ENCODE results near the gene COL3A1. TPM values are rescaled to one million over a fixed set of nuclear protein-coding genes. Genes with fewer than 3 reads are reported as not detected.

Gene COL3A1
- total and polyA plus RNA-seq, 3 experiments from 2014 or later: 0.07 to 0.09 TPM; not detected in 1

DNA sequence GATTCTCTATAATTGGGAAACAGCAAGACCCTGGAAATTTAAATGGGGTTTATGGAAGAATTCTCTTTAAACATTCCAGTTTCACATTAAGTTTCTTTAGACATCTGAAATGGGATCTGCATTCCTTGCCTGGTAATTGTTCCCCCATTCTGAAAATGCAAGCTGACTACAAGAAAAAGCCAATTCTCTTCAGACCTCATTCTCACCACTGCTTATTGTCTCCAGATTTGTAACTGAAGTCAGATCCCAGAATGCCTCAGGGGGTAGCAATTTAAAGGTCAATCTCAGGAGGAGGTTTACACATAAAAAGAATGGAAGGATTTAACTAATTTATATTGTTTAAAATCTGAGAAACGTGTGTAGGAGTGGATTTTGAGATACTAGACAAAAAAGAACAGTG is 41.2 kb downstream of the COL3A1 start:
- no peaks in the 10 kb centered on the region for H3K9me3 ChIP-seq (ENCODE audit: low read length)
- Mint-ChIP-seq H3K9me3 (no peaks in the 10 kb centered on the region), H3K36me3 (no peaks in the 10 kb centered on the region), H3K27me3 (no peaks in the 10 kb centered on the region), H3K4me1 (no peaks in the 10 kb centered on the region), H3K4me3 (no peak overlapping the region), H3K27ac (no peak overlapping the region)
- H3K27ac ChIP-seq (ENCODE audit: low read depth, low read length): no peak overlapping the region
- no peaks in the 10 kb centered on the region for H3K27me3 ChIP-seq (ENCODE audit: insufficient read depth, low read length, poor library complexity, severe bottlenecking)
- no peak for DNase-seq
- no peaks in the 10 kb centered on the region for H3K4me1 ChIP-seq (ENCODE audit: insufficient read depth, low read length)
- ChIA-PET CTCF (no interaction called here), POLR2A (no interaction called here)
- no peaks in the 10 kb centered on the region for H3K36me3 ChIP-seq (ENCODE audit: insufficient read depth, low read length)
- no peak overlapping the region for H3K4me3 ChIP-seq (ENCODE audit: low read length)

GRCh38 chr2:189016311-189016861 is 42.2 kb downstream of the COL3A1 start:
- Histone ChIP-seq H3K9me3 (ENCODE audit: low read length) (no peaks in the 10 kb centered on the region), H3K36me3 (ENCODE audit: insufficient read depth, low read length) (no peaks in the 10 kb centered on the region), H3K4me3 (ENCODE audit: low read length) (no peak overlapping the region), H3K4me1 (ENCODE audit: insufficient read depth, low read length) (no peaks in the 10 kb centered on the region), H3K27me3 (ENCODE audit: insufficient read depth, low read length, poor library complexity, severe bottlenecking) (no peaks in the 10 kb centered on the region), H3K27ac (ENCODE audit: low read depth, low read length) (no peak overlapping the region)
- Mint-ChIP-seq H3K9me3 (no peaks in the 10 kb centered on the region), H3K4me1 (no peaks in the 10 kb centered on the region), H3K27ac (no peak overlapping the region), H3K36me3 (no peaks in the 10 kb centered on the region), H3K27me3 (no peaks in the 10 kb centered on the region), H3K4me3 (no peak overlapping the region)
- ChIA-PET CTCF (no interaction called here), POLR2A (no interaction called here)
- no peak for DNase-seq

GRCh38 chr2:189018631-189019030 is 44.5 kb downstream of the COL3A1 start:
- no peaks in the 10 kb centered on the region for H3K27me3 ChIP-seq (ENCODE audit: insufficient read depth, low read length, poor library complexity, severe bottlenecking)
- H3K36me3 ChIP-seq (ENCODE audit: insufficient read depth, low read length): no peaks in the 10 kb centered on the region
- ChIA-PET POLR2A (no interaction called here), CTCF (no interaction called here)
- no peak overlapping the region for H3K27ac Mint-ChIP-seq
- H3K4me1 Mint-ChIP-seq: no peaks in the 10 kb centered on the region
- H3K27me3 Mint-ChIP-seq: no peaks in the 10 kb centered on the region
- H3K4me3 ChIP-seq (ENCODE audit: low read length): no peak overlapping the region
- DNase-seq: no peak
- no peaks in the 10 kb centered on the region for H3K9me3 ChIP-seq (ENCODE audit: low read length)
- no peaks in the 10 kb centered on the region for H3K9me3 Mint-ChIP-seq
- no peaks in the 10 kb centered on the region for H3K36me3 Mint-ChIP-seq
- H3K4me1 ChIP-seq (ENCODE audit: insufficient read depth, low read length): no peaks in the 10 kb centered on the region
- H3K4me3 Mint-ChIP-seq: no peak overlapping the region
- H3K27ac ChIP-seq (ENCODE audit: low read depth, low read length): no peak overlapping the region

DNA sequence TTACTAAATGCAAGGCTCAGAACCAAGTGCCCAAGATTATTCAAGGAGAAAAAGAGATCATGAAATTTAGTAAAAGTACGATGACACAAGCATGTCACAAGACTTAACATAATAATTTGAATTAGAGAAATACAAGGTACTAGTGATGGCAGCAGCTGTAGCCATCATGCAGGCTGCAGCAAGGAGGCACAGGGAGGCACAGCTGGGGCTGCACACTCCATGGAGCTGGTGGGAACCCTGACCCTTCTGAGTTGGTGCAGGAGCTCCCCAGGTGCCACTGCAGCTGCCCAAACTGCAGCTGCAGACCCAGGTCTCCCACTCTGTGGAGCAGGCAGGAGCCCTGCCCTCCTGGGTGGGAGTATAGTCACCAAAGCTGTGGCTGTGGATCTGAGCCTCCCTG is 46.0 kb downstream of the COL3A1 start:
- Histone ChIP-seq H3K4me1 (ENCODE audit: insufficient read depth, low read length) (no peaks in the 10 kb centered on the region), H3K36me3 (ENCODE audit: insufficient read depth, low read length) (no peaks in the 10 kb centered on the region), H3K9me3 (ENCODE audit: low read length) (no peaks in the 10 kb centered on the region), H3K27me3 (ENCODE audit: insufficient read depth, low read length, poor library complexity, severe bottlenecking) (no peaks in the 10 kb centered on the region), H3K27ac (ENCODE audit: low read depth, low read length) (no peak overlapping the region), H3K4me3 (ENCODE audit: low read length) (no peak overlapping the region)
- Mint-ChIP-seq H3K4me3 (no peak overlapping the region), H3K27ac (no peak overlapping the region), H3K36me3 (no peaks in the 10 kb centered on the region), H3K27me3 (no peaks in the 10 kb centered on the region), H3K9me3 (no peaks in the 10 kb centered on the region), H3K4me1 (no peaks in the 10 kb centered on the region)
- DNase-seq: no peak
- ChIA-PET CTCF (no interaction called here), POLR2A (no interaction called here)

DNA sequence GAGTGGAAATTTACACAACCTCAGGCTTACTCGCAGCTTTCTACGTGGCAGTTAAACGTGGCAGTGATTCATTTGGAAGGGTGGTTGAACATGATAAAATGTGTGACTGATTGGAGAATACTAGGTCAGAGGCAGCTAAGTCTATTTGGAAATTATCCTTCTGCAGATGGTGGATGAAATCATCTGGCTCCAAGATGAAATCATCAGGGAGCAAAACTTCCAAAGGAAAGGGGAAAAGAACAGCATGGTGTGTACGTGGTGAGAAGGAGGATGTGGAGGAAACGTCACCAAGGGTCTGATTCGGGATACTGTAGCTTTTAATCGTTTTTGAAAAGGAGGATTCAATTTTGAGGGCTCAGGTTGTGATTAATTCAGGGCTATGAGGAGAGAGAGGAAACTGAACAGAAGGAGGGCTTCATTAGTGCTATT is 47.9 kb downstream of the COL3A1 start:
- Histone ChIP-seq H3K9me3 (ENCODE audit: low read length) (no peaks in the 10 kb centered on the region), H3K27ac (ENCODE audit: low read depth, low read length) (no peak overlapping the region), H3K4me1 (ENCODE audit: insufficient read depth, low read length) (no peaks in the 10 kb centered on the region), H3K4me3 (ENCODE audit: low read length) (no peak overlapping the region), H3K27me3 (ENCODE audit: insufficient read depth, low read length, poor library complexity, severe bottlenecking) (no peaks in the 10 kb centered on the region), H3K36me3 (ENCODE audit: insufficient read depth, low read length) (no peaks in the 10 kb centered on the region)
- Mint-ChIP-seq H3K4me3 (no peak overlapping the region), H3K27ac (no peak overlapping the region), H3K9me3 (no peaks in the 10 kb centered on the region), H3K36me3 (no peaks in the 10 kb centered on the region), H3K27me3 (peaks cover 0 to 3% of the 10 kb centered on the region in 2 donors), H3K4me1 (no peaks in the 10 kb centered on the region)
- POLR2A ChIA-PET: no interaction called here
- no peak for DNase-seq
- CTCF ChIA-PET: no interaction called here

DNA sequence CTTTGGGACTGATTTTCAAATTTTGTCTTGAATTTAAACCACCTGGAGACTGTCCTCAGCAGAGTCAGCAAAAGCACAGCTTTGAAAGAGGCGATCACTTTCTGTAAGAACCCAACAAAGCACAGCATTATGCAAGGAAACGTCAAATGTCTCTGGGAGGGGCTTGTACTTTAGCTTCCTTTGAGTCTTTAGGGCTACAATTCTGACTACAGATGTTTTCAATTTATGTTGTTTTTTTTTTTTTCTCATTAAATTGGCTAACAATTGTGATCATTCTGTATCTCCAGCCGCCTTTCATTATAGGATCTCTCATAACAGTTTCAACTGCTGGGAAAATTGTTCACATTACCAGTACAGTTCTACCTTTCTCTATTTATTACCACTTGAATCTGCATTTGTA is 48.3 kb downstream of the COL3A1 start:
- H3K4me1 ChIP-seq (ENCODE audit: insufficient read depth, low read length): no peaks in the 10 kb centered on the region
- DNase-seq: no peak
- no peak overlapping the region for H3K27ac ChIP-seq (ENCODE audit: low read depth, low read length)
- H3K36me3 ChIP-seq (ENCODE audit: insufficient read depth, low read length): no peaks in the 10 kb centered on the region
- no peak overlapping the region for H3K27ac Mint-ChIP-seq
- no peaks in the 10 kb centered on the region for H3K9me3 Mint-ChIP-seq
- no peaks in the 10 kb centered on the region for H3K27me3 ChIP-seq (ENCODE audit: insufficient read depth, low read length, poor library complexity, severe bottlenecking)
- H3K4me3 Mint-ChIP-seq: no peak overlapping the region
- no peaks in the 10 kb centered on the region for H3K4me1 Mint-ChIP-seq
- no peaks in the 10 kb centered on the region for H3K36me3 Mint-ChIP-seq
- H3K4me3 ChIP-seq (ENCODE audit: low read length): no peak overlapping the region
- POLR2A ChIA-PET: no interaction called here
- CTCF ChIA-PET: no interaction called here
- peaks cover 0 to 3% of the 10 kb centered on the region in 2 donors for H3K27me3 Mint-ChIP-seq
- no peaks in the 10 kb centered on the region for H3K9me3 ChIP-seq (ENCODE audit: low read length)

DNA sequence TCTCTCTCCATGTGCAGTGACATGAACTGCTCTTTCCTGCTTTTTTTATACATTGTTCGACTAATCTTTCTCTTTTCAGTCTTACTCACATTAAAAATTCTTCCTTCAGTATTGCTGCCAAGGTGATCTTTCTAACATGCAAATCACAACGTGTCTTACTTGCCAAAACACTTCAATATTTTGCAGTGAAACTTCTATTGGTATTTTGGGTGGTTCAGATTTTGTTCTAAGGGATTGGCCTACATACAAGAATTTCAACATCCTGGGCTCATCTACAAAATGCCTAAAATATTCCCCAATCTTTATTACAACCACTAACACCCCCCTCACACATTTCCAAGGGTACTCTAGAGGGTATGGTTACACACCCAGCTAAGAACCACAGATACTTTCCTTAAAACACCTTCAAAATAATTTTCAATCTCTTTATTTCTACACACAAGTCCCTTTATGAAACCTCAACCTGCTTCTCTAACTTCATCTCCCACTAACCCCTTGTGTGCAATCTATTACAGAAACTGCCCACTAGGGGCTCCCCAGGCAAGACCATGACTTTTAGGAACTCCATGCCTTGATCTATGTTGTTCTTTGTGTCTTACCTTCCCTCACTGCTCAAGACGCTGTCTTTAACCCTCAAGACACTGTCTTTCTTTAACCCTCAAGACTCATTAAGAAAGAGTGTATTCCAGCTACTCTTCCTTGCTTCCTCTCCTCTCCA is 50.9 kb downstream of the COL3A1 start:
- H3K27me3 Mint-ChIP-seq: peaks cover 0 to 3% of the 10 kb centered on the region in 2 donors
- no peak overlapping the region for H3K27ac Mint-ChIP-seq
- Histone ChIP-seq H3K36me3 (ENCODE audit: insufficient read depth, low read length) (no peaks in the 10 kb centered on the region), H3K9me3 (ENCODE audit: low read length) (no peaks in the 10 kb centered on the region), H3K27me3 (ENCODE audit: insufficient read depth, low read length, poor library complexity, severe bottlenecking) (no peaks in the 10 kb centered on the region), H3K4me1 (ENCODE audit: insufficient read depth, low read length) (no peaks in the 10 kb centered on the region), H3K27ac (ENCODE audit: low read depth, low read length) (no peak overlapping the region), H3K4me3 (ENCODE audit: low read length) (no peak overlapping the region)
- H3K9me3 Mint-ChIP-seq: no peaks in the 10 kb centered on the region
- ChIA-PET POLR2A (no interaction called here), CTCF (no interaction called here)
- H3K4me1 Mint-ChIP-seq: no peaks in the 10 kb centered on the region
- no peaks in the 10 kb centered on the region for H3K36me3 Mint-ChIP-seq
- H3K4me3 Mint-ChIP-seq: no peak overlapping the region
- DNase-seq: no peak

DNA sequence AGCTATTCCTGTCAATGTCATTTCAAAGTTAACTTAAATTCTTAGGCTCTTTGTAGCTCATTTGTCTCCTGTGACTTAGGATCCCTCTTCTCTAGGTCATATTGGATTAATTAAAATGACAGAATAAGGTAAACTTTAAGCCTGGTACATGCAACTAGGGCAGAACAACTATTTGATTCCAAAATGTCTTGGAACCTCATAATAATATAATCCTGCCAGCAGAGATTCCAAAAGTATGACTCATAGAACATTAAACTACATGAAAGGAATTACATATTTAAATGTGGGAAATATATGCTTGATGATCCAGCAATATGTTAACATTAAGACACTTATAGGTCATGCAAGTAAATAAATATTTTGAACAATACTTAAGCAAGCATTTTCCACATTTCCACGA is 63.3 kb downstream of the COL3A1 start:
- ChIA-PET POLR2A (no interaction called here), CTCF (no interaction called here)
- no peak for DNase-seq
- Mint-ChIP-seq H3K4me3 (no peak overlapping the region), H3K36me3 (no peaks in the 10 kb centered on the region), H3K27ac (no peak overlapping the region), H3K4me1 (no peaks in the 10 kb centered on the region), H3K27me3 (no peaks in the 10 kb centered on the region), H3K9me3 (no peaks in the 10 kb centered on the region)
- no peaks in the 10 kb centered on the region for H3K36me3 ChIP-seq (ENCODE audit: insufficient read depth, low read length)
- H3K4me3 ChIP-seq (ENCODE audit: low read length): no peak overlapping the region
- no peaks in the 10 kb centered on the region for H3K4me1 ChIP-seq (ENCODE audit: insufficient read depth, low read length)
- no peak overlapping the region for H3K27ac ChIP-seq (ENCODE audit: low read depth, low read length)
- no peaks in the 10 kb centered on the region for H3K27me3 ChIP-seq (ENCODE audit: insufficient read depth, low read length, poor library complexity, severe bottlenecking)
- no peaks in the 10 kb centered on the region for H3K9me3 ChIP-seq (ENCODE audit: low read length)

Data from CD8-positive, alpha-beta memory T cell (primary cell).